Lower lobe of right lung (tissue), 2 donors: ENCODE results near the gene COX6B2. TPM values are rescaled to one million over a fixed set of nuclear protein-coding genes. Genes with fewer than 3 reads are reported as not detected.

Experiments used
- ATAC-seq, 2 donors: fragments of 200-7000 bp; cut with Tn5 transposase; one replicate each; pipeline ENCODE4 v1.9.1; 2020 to 2022; ENCODE audit warnings: mild to moderate bottlenecking in 2 of 2, moderate library complexity in 2 of 2
- DNase-seq: peaks from one replicate; pipeline ENCODE4 v3.0.0-alpha.2; 2020
- H3K27ac ChIP-seq: fragments of 200-600 bp; one replicate; pipeline ENCODE4 v1.8.0; 2022
- H3K27me3 ChIP-seq: fragments of 200-600 bp; one replicate; pipeline ENCODE4 v1.8.0; 2022; ENCODE audit warnings: low read depth
- H3K36me3 ChIP-seq: fragments of 200-600 bp; one replicate; pipeline ENCODE4 v1.8.0; 2022; ENCODE audit warnings: mild to moderate bottlenecking
- H3K4me1 ChIP-seq: fragments of 200-600 bp; one replicate; pipeline ENCODE4 v1.8.0; 2022
- H3K4me3 ChIP-seq: fragments of 200-600 bp; one replicate; pipeline ENCODE4 v1.8.0; 2022; ENCODE audit warnings: mild to moderate bottlenecking
- H3K9me3 ChIP-seq: fragments of 200-600 bp; one replicate; pipeline ENCODE4 v1.8.0; 2022
- CTCF ChIP-seq: fragments of 200-600 bp; IDR thresholded peaks from one replicate; pipeline ENCODE4 v1.8.0; 2022; ENCODE audit warnings: antibody characterized with exemption, mild to moderate bottlenecking
- intact Hi-C: fragments of 100-400 bp; cut with DNase I; formaldehyde crosslinking; loops from one replicate; pipeline ENCODE4 v1.11.0; 2022
- total RNA-seq: library from RNA; stranded (reverse); fragmentation: NEBNext Ultra II Directional; extraction: Animal tissue kit (Norgen Biotek cat#: 25700); gene quantifications from one replicate; pipeline ENCODE4 v1.2.1, GENCODE V29; 2021
- donor health status: DM: no; HTN: yes; CAD: no; lungs with severe emphysema.

The COX6B2 gene
- total RNA-seq, 1 donor from 2014 or later, result not detected

GRCh38 chr19:55392820-55393761, 38.6 kb upstream of the COX6B2 start:
- intact Hi-C loops, result no loop called here
- Histone ChIP-seq H3K4me1 (peaks cover 17% of the 10 kb centered on the region), H3K4me3 (no peak overlapping the region), H3K36me3 (peaks cover 44% of the 10 kb centered on the region), H3K27ac (no peak overlapping the region), H3K9me3 (no peaks in the 10 kb centered on the region), H3K27me3 (no peaks in the 10 kb centered on the region)
- ATAC-seq (no peak), DNase-seq (no peak)
- TF ChIP-seq CTCF, result no peak

GRCh38 chr19:55391702-55392615, 37.4 kb upstream of the COX6B2 start:
- Histone ChIP-seq H3K4me3 (no peak overlapping the region), H3K27me3 (no peaks in the 10 kb centered on the region), H3K27ac (no peak overlapping the region), H3K9me3 (no peaks in the 10 kb centered on the region), H3K4me1 (peaks cover 28% of the 10 kb centered on the region), H3K36me3 (peaks cover 55% of the 10 kb centered on the region)
- intact Hi-C loops, result no loop called here
- DNase-seq (no peak), ATAC-seq (no peak)
- TF ChIP-seq CTCF, result no peak

GRCh38 chr19:55391191-55391670, 36.7 kb upstream of the COX6B2 start:
- TF ChIP-seq CTCF, result no peak
- DNase-seq, result no peak
- Histone ChIP-seq H3K4me1 (peaks cover 35% of the 10 kb centered on the region), H3K9me3 (no peaks in the 10 kb centered on the region), H3K27ac (no peak overlapping the region), H3K36me3 (peaks cover 58% of the 10 kb centered on the region), H3K4me3 (no peak overlapping the region), H3K27me3 (no peaks in the 10 kb centered on the region)
- intact Hi-C loops, result no loop called here
- ATAC-seq, result no peak

- TF ChIP-seq CTCF, result no peak
- H3K27ac ChIP-seq, result no peak overlapping the region
- no peaks in the 10 kb centered on the region for H3K27me3 ChIP-seq
- DNase-seq, result no peak
- ATAC-seq, result no peak
- peaks cover 58% of the 10 kb centered on the region for H3K36me3 ChIP-seq
- H3K4me3 ChIP-seq, result no peak overlapping the region
- H3K4me1 ChIP-seq, result peaks cover 35% of the 10 kb centered on the region
- H3K9me3 ChIP-seq, result no peaks in the 10 kb centered on the region
- intact Hi-C loops, result no loop called here
These were observed 36.0 kb upstream of the COX6B2 start for GRCh38 chr19:55390461-55390880.
